Ascending aorta (tissue), 2 donors: Measurements from ENCODE around the gene FAM98C. TPM values are rescaled to one million over a fixed set of nuclear protein-coding genes. Genes with fewer than 3 reads are reported as not detected.

Experiments
- DNase-seq, 2 donors: peaks; one replicate each; pipeline ENCODE4 v3.0.0-alpha.2; 2019; ENCODE audit warnings: low spot score in 2 of 2
- H3K27ac ChIP-seq, 2 donors: fragments of 200-600 bp; sonication (generic); one replicate each; pipeline ENCODE4 v1.5.1; 2016 to 2017; ENCODE audit warnings: mild to moderate bottlenecking in 1 of 2
- H3K27me3 ChIP-seq: fragments of 200-600 bp; sonication (generic); one replicate; pipeline ENCODE4 v1.5.1; 2017
- H3K36me3 ChIP-seq, 2 donors: fragments of 200-600 bp; sonication (generic); one replicate each; pipeline ENCODE4 v1.5.1; 2016
- H3K4me1 ChIP-seq, 2 donors: fragments of 200-600 bp; sonication (generic); one replicate each; pipeline ENCODE4 v1.5.1; 2016 to 2017; ENCODE audit warnings: mild to moderate bottlenecking in 1 of 2
- H3K4me3 ChIP-seq, 2 donors: fragments of 200-600 bp; sonication (generic); one replicate each; pipeline ENCODE4 v1.5.1; 2016 to 2017; ENCODE audit warnings: mild to moderate bottlenecking in 1 of 2
- H3K9me3 ChIP-seq, 2 donors: fragments of 200-600 bp; sonication (generic); one replicate each; pipeline ENCODE4 v1.5.1; 2016
- CTCF ChIP-seq, 3 experiments: fragments of 200-600 bp in 2 of 3; fragments of 450-650 bp in 1 of 3; sonication (generic) in 2 of 3; IDR thresholded peaks; one replicate each; pipeline ENCODE4 v1.5.1; 2016 to 2019; ENCODE audit warnings: antibody characterized with exemption in 3 of 3, mild to moderate bottlenecking in 1 of 3, moderate library complexity in 1 of 3
- intact Hi-C: fragments of 100-400 bp; cut with DNase I; formaldehyde crosslinking; loops from one replicate; pipeline ENCODE4 v1.15.1; 2023
- total RNA-seq: library from RNA; depleted of rRNA; stranded (reverse); fragments of >200 nt; gene quantifications from one replicate; pipeline ENCODE4 v1.1.0, GENCODE V29; 2016

Gene FAM98C
- total RNA-seq, 1 donor from 2014 or later = 11.1 TPM

GRCh38 chr19:38434549-38435051, 31.7 kb downstream of the FAM98C start:
- H3K4me3 ChIP-seq = peak overlapping the region in 1 of 2 donors; percentile 12
- H3K4me1 ChIP-seq = no peaks in the 10 kb centered on the region
- intact Hi-C loops = no loop called here
- peaks cover 9% of the 10 kb centered on the region for H3K27me3 ChIP-seq
- no peak for DNase-seq
- no peaks in the 10 kb centered on the region for H3K9me3 ChIP-seq
- no peak overlapping the region for H3K27ac ChIP-seq
- TF ChIP-seq CTCF (IDR thresholded peaks at IDR 0.05) = no peak
- H3K36me3 ChIP-seq = no peaks in the 10 kb centered on the region

- TF ChIP-seq CTCF (IDR thresholded peaks at IDR 0.05) = no peak
- peaks cover 9% of the 10 kb centered on the region for H3K27me3 ChIP-seq
- intact Hi-C loops = no loop called here
These were observed 34.4 kb downstream of the FAM98C start for GRCh38 chr19:38437295-38437694.

GRCh38 chr19:38437917-38438316, 35.0 kb downstream of the FAM98C start:
- Histone ChIP-seq H3K9me3 (no peaks in the 10 kb centered on the region), H3K36me3 (no peaks in the 10 kb centered on the region), H3K27me3 (peaks cover 9% of the 10 kb centered on the region), H3K4me3 (no peak overlapping the region), H3K4me1 (no peaks in the 10 kb centered on the region), H3K27ac (no peak overlapping the region)
- no peak for TF ChIP-seq CTCF (IDR thresholded peaks at IDR 0.05)
- intact Hi-C loops = no loop called here
- no peak for DNase-seq

More at GRCh38 chr19:38437295-38437694, 34.4 kb downstream of the FAM98C start:
- no peaks in the 10 kb centered on the region for H3K36me3 ChIP-seq
- H3K9me3 ChIP-seq = no peaks in the 10 kb centered on the region
- no peak for DNase-seq
- no peak overlapping the region for H3K27ac ChIP-seq
- no peaks in the 10 kb centered on the region for H3K4me1 ChIP-seq
- H3K4me3 ChIP-seq = no peak overlapping the region

- intact Hi-C loops = no loop called here
- no peak for TF ChIP-seq CTCF (IDR thresholded peaks at IDR 0.05)
- Histone ChIP-seq H3K36me3 (no peaks in the 10 kb centered on the region), H3K27me3 (no peaks in the 10 kb centered on the region), H3K27ac (no peak overlapping the region), H3K4me3 (no peak overlapping the region), H3K9me3 (no peaks in the 10 kb centered on the region), H3K4me1 (no peaks in the 10 kb centered on the region)
- no peak for DNase-seq
These were observed 37.7 kb downstream of the FAM98C start for GRCh38 chr19:38440592-38440991.

- H3K27me3 ChIP-seq = no peaks in the 10 kb centered on the region
- TF ChIP-seq CTCF (IDR thresholded peaks at IDR 0.05) = no peak
- no peaks in the 10 kb centered on the region for H3K4me1 ChIP-seq
- no peaks in the 10 kb centered on the region for H3K9me3 ChIP-seq
- intact Hi-C loops = no loop called here
- H3K4me3 ChIP-seq = no peak overlapping the region
- no peaks in the 10 kb centered on the region for H3K36me3 ChIP-seq
- DNase-seq = no peak
- no peak overlapping the region for H3K27ac ChIP-seq
These were observed 38.9 kb downstream of the FAM98C start for GRCh38 chr19:38441657-38442348.
